Activated T-helper 9 cell treated with anti-CD3 and anti-CD28 coated beads, Interleukin-2, amount 50 U/mL, for 16 hours (primary cell): ENCODE data around the gene DNAH12.
"Not testable (repeated sequence)": the region's sequence is repeated elsewhere in the genome, so short reads cannot be mapped to it uniquely, and the experiment has no call there.

Experiments
- DNase-seq: peaks from one replicate; pipeline ENCODE4 v3.0.0-alpha.2; 2020; ENCODE audit warnings: low read depth

Gene DNAH12

DNA sequence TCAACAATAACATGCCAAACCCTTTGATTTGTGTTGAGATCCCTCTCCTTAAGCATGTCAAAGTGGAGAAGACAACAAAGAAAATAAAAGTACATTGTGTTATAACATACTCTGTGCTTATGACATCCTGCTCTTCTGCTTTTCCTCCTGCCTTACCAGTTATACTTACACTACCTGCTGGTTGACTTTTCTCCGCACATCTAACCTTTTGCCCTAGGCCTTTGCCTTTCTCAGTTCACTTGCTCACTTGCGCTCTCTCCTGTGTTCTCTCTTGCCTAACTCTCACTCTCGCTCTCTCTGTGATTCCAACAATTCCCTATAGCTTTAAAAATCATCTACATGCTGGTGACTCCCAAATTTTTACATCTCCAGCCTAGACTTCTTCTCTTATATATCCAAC is 5.7 kb downstream of the DNAH12 start:
- DNase-seq: no peak

DNA sequence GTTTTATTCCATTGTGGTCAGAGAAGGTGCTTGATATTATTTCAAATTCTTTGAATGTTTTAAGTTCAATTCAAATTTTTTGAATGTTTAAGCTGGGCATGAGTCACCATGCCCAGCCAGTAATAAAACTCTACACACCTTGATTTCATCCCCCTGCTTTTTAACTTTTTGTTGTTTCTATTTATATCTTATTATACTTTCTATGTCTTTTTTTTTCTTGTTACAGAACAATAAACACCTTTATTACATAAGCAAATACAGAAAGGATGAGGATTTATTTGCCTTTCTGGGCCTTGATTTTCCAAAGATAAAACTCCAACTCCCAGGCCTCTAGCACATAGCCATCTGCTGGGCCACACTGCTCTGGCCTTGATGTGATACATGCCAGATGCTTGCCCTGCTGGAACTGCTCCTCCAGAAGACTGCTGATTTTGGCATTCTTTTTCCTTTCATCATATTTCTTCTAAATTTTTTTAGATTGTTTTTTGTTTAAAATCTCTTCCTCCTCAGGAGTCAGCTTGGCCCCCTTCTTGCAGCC is 14.0 kb downstream of the DNAH12 start:
- DNase-seq: no peak

DNA sequence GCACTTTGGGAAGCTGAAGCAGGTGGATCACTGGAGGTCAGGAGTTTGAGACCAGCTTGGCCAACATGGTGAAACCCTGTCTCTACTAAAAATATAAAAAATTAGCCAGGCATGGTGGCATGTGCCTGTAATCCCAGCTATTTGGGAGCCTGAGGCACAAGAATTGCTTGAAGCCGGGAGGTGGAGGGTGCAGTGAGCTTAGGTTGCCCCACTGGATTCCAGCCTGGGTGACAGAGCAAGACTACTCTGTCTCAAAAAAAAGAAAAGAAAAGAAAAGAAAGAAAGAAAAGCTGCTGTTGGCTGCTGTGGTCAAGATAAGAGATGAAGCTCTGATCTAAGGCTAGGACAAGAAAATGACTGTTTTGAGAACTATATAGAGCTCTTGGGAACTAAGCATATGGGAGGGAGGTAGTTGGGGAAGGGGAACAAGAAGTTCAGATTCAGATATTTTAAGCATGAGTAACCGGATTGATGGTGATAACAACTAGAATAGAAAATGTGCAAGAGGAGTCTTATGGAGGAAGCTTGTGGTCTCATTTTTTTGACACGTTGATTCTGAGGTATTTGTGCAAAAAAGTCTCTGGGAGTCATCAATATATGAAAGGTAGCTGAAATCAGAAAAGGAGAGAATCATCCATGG is 25.7 kb downstream of the DNAH12 start:
- no peak for DNase-seq

DNA sequence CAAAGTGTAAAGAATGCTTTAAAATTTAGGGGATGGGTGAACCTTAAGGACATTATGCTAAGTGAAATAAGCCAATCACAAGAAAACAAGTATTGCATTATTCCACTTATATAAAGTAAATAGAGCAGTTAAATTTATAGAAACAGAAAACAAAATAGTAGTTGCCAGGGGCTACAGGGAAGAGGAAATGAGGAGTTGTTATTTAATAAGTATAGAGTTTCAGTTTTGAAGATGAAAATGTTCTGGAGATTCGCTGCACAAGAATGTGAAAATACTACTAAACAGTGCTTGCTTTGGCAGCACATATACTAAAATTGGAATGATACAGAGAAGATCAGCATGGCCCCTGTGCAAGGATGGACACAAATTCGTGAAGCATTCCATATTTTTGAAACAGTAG is 32.0 kb downstream of the DNAH12 start:
- DNase-seq: no peak

DNA sequence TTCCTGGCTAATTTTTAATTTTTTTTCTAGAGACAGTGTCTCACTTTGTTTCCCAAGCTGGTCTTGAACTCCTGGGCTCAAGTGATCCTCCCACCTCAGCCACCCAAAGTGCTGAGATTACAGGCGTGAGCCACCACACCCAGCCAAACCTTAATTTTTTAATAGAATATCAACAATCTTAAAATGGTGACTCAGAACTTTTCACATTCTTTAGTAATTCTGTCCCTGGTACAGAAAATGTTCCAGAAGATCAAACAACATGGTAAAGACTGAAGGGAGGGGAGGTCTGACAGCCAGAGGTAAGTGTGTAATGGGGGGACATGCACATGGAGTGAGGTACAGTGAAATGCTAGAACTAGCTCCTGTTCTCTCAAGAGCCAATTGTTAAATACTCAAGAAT is 38.2 kb downstream of the DNAH12 start:
- no peak for DNase-seq

DNA sequence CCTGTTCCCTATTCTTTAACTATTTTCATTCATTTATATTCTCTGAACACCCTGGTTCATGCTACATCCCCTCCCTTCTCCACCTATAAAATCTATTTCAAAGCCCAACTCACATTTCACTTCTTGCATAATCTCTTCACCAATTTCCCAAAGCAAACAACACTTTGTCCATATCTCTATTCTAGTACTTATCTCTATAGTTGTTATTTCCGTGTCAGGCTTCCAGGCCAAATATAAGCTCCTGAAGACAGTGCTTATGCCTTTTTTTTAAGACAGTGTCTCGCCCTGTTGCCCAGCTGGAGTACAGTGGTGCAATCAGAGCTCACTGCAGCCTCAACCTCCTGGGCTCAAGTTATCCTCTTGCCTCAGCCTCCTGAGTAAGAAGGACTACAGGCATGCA is 43.6 kb downstream of the DNAH12 start:
- DNase-seq: no peak

DNA sequence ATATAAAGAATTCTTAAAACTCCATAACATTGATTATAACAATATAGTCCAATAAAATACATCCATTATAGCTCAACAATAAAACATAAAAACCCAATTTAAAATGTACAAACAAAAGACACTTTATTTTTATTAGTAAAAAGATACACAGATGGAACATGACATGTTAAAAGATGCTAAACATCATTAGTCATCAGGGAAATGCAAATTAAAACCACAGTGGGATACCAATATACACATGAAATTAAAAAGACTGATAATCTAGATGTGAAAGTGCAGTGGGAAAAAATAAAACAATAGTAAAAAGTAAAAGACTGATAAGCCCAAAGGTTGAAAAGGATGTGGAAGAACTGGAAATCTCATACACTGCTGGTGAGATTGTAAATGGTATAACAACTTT is 46.2 kb downstream of the DNAH12 start:
- DNase-seq: no peak

DNA sequence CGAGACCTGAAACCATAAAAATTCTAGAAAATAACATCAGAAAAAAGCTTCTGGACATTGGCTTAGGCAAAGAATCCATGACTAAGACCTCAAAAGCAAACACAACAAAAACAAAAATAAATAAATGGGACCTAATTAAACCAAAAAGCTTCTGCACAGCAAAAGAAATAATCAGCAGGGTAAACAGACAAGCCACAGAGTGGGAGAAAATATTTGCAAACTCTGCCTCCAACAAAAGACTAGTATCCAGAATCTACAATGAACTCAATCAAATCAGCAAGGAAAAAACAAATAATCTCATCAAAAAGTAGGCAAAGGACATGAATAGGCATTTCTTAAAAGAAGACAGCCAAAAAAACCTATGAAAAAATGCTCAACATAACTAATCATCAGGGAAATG is 59.6 kb downstream of the DNAH12 start:
- DNase-seq: no peak

DNA sequence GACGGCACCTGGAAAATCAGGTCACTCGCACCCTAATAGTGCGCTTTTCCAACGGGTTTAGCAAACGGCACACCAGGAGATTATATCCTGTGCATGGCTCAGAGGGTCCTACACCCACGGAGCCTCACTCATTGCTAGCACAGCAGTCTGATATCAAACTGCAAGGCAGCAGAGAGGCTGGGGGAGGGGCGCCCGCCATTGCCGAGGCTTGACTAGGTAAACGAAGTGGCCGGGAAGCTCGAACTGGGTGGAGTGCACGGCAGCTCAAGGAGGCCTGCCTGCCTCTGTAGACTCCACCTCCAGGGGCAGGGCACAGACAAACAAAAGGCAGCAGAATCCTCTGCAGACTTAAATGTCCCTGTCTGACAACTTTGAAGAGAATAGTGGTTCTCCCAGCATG is 67.0 kb downstream of the DNAH12 start:
- DNase-seq: not testable (repeated sequence)

DNA sequence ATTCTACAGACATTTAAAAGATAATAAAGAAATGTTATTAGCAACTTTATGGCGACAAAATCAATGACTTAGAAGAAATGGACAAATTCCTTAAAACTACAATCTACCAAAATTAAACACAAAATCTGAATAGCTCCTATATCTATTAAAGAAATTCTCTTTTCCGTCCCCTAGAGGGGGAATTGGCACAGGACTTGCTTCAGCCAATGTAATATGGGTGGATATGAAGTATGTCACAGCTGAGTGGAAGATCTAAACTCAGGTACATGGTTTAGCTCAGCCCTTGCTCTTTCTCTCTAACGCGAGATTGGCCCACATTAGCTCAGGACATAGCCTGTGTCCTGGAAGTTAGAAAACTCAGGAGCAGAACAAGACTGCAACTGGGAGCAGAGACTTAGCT is 79.3 kb downstream of the DNAH12 start:
- no peak for DNase-seq

DNA sequence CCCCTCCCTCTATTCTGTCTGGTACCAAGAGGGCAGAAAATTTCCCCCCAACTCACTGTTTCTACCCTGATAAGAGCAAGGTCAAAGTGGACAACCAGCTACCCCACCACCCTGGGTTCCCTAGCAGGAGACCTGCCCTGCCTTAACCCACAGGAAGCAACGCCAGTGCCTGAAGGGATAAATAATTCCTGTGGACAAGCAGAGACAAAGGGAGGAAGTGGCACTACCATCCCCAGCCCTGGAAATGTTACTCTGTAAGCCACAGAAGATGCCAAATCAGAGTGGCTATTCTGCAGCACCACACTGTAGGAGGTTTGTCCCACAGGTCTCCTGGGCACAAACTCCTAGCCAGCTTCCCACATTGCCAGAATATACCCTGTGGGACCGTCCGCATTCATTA is 80.1 kb downstream of the DNAH12 start:
- no peak for DNase-seq

DNA sequence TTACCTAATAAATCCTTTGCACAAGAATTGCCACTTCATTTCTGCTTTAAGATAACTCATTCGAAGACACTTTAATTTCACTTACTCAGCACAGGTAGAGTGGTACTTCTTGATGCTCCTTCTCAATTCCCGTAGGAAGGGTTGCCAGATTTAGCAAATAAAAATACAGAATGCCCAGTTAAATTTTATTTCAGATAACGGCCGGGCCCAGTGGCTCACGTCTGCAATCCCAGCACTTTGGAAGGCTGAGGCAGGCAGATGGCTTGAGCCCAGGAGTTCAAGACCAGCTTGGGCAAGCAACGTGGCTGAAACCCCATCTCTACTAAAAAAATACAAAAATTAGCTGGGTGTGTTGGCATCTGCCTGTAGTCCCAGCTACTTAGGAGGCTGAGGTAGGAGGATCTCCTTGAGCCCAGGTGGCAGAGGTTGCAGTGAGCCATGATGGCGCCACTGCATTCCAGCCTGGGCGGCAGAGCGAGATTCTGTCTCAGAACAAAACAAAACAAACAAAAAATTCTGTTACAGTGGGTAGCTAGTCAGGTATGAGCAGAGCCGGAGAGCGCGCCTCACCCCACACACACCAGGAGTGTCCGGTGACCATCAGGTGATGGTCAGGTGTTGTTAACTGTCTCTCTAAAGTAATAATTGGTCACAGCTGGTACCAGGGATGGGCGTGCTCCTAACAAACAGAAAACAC is 92.8 kb downstream of the DNAH12 start:
- DNase-seq: no peak

DNA sequence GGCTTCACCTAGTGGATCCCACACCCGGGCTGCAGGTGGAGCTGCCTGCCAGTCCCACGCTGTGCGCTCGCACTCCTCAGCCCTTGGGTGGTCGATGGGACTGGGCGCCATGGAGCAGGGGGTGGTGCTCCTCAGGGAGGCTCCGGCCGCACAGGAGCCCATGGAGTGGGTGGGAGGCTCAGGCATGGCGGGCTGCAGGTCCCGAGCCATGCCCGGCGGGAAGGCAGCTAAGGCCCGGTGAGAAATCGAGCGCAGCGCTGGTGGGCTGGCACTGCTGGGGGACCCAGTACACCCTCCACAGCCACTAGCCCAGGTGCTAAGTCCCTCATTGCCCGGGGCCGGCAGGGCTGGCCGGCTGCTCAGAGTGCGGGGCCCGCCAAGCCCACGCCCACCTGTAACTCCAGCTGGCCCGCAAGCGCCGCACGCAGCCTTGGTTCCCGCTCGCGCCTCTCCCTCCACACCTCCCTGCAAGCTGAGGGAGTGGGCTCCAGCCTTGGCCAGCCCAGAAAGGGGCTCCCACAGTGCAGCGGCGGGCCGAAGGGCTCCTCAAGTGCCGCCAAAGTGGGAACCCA is 94.8 kb downstream of the DNAH12 start:
- DNase-seq: not testable (repeated sequence)

DNA sequence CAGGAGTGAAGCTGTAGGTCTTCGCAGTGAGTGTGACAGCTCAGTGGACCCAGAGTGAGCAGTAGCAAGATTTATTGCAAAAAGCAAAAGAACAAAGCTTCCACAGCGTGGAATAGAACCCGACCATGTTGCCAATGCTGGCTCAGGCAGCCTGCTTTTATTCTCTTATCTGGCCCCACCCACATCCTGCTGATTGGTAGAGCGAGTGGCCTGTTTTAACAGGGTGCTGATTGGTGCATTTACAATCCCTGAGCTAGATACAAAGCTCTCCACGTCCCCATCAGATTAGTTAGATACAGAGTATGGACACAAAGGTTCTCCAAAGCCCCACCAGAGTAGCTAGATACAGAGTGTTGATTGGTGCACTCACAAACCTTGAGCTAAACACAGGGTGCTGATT is 95.7 kb downstream of the DNAH12 start:
- not testable (repeated sequence) for DNase-seq

DNA sequence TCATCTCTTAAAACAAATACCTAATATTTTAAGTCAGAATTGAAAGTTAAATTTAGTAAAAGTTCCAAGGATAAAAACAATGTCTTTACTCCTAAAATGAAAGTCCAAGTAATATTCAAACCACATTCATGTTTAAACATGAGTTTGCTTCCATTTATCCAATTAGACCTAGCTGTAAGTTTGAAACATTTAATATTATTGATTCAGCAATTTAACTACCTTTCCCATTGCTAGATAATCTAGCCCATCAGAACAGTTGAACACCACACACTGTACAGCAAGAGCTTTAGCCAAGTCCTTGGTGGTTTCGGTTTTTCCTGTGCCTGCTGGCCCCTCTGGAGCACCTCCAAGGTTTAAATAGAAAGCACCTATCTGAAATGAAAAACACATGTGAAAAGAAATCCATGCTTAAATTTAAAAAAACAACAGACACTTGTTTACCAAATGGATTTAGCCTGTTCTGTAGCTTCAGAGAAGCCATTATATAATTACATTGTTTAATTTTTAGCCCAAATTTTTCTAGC is 97.8 kb downstream of the DNAH12 start:
- DNase-seq: no peak

DNA sequence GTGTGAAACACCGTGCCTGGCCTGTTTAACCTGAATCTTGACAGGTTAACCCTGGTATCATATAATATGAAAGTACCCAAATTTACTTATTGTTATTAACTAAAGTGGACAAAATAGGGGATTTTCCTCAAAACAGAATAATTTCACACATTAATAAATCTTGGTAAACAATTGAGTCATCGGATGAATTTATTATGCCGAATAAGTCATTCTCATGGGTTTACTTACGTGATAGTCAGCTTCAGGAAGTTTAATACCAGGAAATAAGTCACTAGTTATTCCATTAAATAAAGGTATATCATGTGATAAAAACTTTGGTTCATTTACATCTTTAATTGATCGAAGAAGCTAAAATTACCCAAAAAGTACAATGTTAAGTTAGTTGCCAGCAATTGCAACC is 99.7 kb downstream of the DNAH12 start:
- no peak for DNase-seq

DNA sequence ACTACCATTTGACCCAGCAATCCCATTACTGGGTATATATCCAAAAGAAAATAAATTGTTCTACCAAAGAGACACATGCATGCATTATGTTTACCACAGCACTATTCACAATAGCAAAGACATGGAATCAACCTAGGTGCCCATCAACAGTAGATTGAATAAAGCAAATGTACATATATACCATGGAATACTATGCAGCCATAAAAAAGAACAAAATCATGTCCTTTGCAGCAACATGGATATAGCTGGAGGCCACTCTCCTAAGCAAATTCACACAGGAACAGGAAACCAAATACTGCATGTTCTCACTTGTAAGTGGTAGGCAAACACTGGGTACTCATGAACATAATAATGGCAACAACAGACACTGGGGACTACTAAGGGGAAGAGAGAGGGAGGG is 104.0 kb downstream of the DNAH12 start:
- DNase-seq: not testable (repeated sequence)

DNA sequence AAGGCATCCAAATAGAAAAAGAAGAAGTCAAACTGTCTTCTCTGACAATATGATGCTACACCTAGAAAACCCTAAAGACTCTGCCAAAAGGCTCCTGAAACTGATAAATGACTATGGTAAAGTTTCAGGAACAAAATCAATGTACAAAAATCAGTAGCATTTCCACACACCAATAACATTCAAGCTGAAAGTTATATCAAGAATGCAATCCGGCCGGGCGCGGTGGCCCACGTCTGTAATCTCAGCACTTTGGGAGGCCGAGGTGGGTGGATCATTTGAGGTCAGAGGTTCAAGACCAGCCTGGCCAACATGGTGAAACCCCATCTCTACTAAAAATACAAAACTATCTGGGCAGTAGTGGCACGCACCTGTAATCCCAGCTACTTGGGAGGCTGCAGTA is 105.7 kb downstream of the DNAH12 start:
- not testable (repeated sequence) for DNase-seq

DNA sequence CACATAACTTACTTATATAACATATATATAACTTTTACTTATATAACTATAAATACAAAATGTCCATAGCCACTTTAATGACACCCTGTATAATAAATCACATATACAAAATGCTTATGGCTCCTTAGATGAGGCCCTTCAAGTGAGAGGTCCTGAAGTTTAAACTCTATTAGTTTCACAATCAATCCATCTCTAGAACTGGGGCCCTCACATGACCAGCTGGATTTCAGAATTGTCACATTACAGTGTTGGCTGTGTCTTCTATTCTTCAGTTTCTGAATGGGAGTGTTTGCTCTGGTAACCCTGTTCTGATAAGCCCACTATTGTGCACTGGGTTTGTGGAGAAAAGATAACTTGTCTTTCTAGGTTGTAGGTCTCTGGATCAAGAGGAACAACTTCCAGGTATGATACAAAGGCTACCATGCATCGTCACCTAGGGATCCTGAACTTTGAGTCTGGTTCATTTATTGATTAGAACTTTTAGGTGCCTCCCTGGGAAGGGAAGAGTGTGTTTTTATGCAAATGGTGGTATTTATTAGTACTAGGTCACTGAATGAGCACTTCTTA is 107.9 kb downstream of the DNAH12 start:
- DNase-seq: no peak

DNA sequence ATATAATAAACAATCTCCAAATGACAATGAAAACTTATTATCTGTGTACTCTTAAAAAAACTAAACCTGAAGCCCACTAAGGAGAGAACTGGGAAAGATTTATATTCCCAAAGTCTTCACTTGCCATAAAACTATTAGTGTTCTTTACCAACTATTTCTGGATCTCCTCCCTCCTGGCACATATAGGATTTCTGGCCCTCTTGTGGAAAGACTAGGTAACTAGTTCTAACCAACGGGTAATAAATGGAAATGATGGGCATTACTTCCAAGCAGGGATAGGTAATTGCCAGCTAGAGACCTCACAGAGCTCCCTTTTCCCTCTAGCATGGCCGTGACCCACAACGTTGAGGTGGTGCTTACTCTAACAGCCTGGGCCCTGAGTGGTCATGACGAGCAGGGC is 110.1 kb downstream of the DNAH12 start:
- no peak for DNase-seq

DNA sequence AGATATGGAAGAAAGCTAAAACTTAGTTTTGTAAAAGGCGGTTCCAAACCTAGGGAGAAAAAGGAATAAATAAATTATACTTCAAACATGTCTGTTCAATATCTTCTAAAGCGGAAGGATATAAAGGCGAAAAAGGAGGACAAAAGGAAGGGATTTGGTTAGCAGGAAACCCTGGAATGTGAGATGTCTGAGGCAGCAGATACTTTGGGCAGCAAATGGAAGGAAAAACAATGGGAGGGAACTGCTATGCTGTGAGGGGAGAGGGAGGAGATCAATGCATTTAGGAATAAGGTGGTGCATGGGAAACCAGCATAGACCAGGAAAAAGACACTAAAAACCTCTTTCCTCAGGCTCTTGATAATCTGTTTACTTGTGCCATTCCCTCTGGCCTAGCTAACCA is 120.8 kb downstream of the DNAH12 start:
- DNase-seq: no peak

DNA sequence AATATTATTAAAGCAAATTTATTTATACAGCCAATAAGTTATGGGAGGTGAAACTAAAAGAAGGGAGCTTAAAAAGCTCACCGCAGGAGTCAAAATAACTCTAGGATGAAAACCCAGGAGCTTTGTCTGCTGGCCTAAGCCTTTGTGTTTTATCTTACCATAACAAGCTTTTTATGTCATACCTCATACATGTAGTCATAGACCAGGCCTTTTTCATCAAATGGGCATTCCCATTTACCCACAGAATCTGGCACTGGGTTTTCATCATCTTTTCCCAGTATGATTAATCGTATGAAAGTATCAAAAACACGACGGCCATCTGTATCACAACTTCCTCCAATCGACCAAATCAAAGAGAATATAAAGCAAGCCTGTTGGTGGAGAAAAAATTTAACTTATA is 122.8 kb downstream of the DNAH12 start:
- no peak for DNase-seq

DNA sequence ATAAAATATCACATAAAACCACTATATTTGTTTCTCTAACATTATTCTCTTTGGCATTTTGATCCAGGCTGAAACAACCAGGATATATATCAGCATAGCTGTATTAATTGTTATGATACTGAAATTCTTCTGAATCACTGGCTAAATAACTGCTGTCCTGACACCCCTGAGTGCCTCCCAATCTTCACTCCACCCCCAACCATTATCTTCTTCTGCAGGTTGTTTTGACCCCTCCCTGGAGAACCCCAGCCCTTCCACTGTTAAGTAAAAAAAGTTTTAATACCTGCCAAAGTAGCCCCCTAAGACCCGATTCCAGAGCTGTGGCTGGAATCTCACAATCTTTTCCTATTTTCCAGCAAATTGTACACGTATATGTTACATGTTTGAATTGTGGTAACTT is 124.1 kb downstream of the DNAH12 start:
- no peak for DNase-seq
